IPS-NIHi7 (cell line): Measurements from ENCODE around the gene SPNS2.

ENCODE experiments used
- DNase-seq: peaks from one replicate; pipeline ENCODE4 v3.0.0; 2012; ENCODE audit warnings: mixed read lengths; ENCODE audit errors: extremely low spot score

Gene SPNS2

GRCh38 chr17:4536742-4537411 lies 38.2 kb downstream of the SPNS2 start:
- no peak for DNase-seq

GRCh38 chr17:4537451-4538235 lies 39.0 kb downstream of the SPNS2 start:
- DNase-seq = no peak

GRCh38 chr17:4538236-4539002 lies 39.7 kb downstream of the SPNS2 start:
- no peak for DNase-seq

GRCh38 chr17:4539025-4539424 lies 40.3 kb downstream of the SPNS2 start:
- no peak for DNase-seq

GRCh38 chr17:4539576-4540223 lies 41.0 kb downstream of the SPNS2 start:
- DNase-seq = no peak

GRCh38 chr17:4540224-4540651 lies 41.6 kb downstream of the SPNS2 start:
- peak; percentile 64 for DNase-seq

GRCh38 chr17:4540687-4541327 lies 42.1 kb downstream of the SPNS2 start:
- DNase-seq = no peak

- no peak for DNase-seq
Observed at GRCh38 chr17:4541328-4542002, 42.8 kb downstream of the SPNS2 start.

- no peak for DNase-seq
Observed at GRCh38 chr17:4542003-4542725, 43.5 kb downstream of the SPNS2 start.

- DNase-seq = no peak
Observed at GRCh38 chr17:4542726-4543191, 44.1 kb downstream of the SPNS2 start.

- DNase-seq = no peak
Observed at GRCh38 chr17:4543557-4544026, 44.9 kb downstream of the SPNS2 start.

- no peak for DNase-seq
Observed at GRCh38 chr17:4544135-4544950, 45.7 kb downstream of the SPNS2 start.

GRCh38 chr17:4544951-4545216 lies 46.2 kb downstream of the SPNS2 start:
- no peak for DNase-seq

- no peak for DNase-seq
Observed at GRCh38 chr17:4545217-4545951, 46.7 kb downstream of the SPNS2 start.

- DNase-seq = no peak
Observed at GRCh38 chr17:4547118-4547906, 48.6 kb downstream of the SPNS2 start.

GRCh38 chr17:4548061-4548461 lies 49.4 kb downstream of the SPNS2 start:
- DNase-seq = no peak

- DNase-seq = no peak
Observed at GRCh38 chr17:4548721-4549531, 50.2 kb downstream of the SPNS2 start.
